Cardiac muscle cell (in vitro differentiated cells and primary cell): ENCODE results near the gene LINC01488. TPM values are rescaled to one million over a fixed set of nuclear protein-coding genes. Genes with fewer than 3 reads are reported as not detected.

Experiments used
- DNase-seq, 2 donors: peaks; one replicate each; pipeline versions ENCODE4 v3.0.0 to v3.0.0-alpha.2; 2010 to 2017; ENCODE audit warnings: low read depth in 1 of 2, low spot score in 1 of 2
- H3K27ac ChIP-seq: fragments of 200-600 bp; sonication (generic); 2 replicates; pipeline ENCODE4 v1.5.1; 2016
- H3K27me3 ChIP-seq: fragments of 200-600 bp; sonication (generic); 2 replicates; pipeline ENCODE4 v1.6.0; 2016; ENCODE audit warnings: control low read depth
- H3K36me3 ChIP-seq: fragments of 200-600 bp; sonication (generic); 2 replicates; pipeline ENCODE4 v1.5.1; 2016; ENCODE audit warnings: control low read depth
- H3K4me1 ChIP-seq: fragments of 200-600 bp; sonication (generic); 2 replicates; pipeline ENCODE4 v1.8.1; 2017; ENCODE audit warnings: low read depth, mild to moderate bottlenecking, mixed run types
- H3K4me3 ChIP-seq: fragments of 200-600 bp; sonication (generic); 2 replicates; pipeline ENCODE4 v1.5.1; 2016; ENCODE audit warnings: mild to moderate bottlenecking
- H3K9me3 ChIP-seq: fragments of 200-600 bp; sonication (generic); 2 replicates; pipeline ENCODE4 v1.5.1; 2017; ENCODE audit warnings: low read depth, mild to moderate bottlenecking, control low read depth
- CTCF ChIP-seq: IDR thresholded peaks from 2 replicates; pipeline ENCODE4 v1.5.1; 2012; ENCODE audit warnings: low read depth, mild to moderate bottlenecking, low read length
- polyA plus RNA-seq: library from polyadenylated mRNA; unstranded; fragments of >200 nt; fragmentation: Nextera tagmentation; extraction: Ambion mirVana; gene quantifications from 2 replicates; pipeline ENCODE4 v1.2.1, GENCODE V29; 2016
- total RNA-seq: library from RNA; depleted of rRNA; stranded (reverse); fragments of >200 nt; gene quantifications from 2 replicates; pipeline ENCODE4 v1.2.3, GENCODE V29; 2016

Gene LINC01488
- total and polyA plus RNA-seq, 2 experiments from 2014 or later, result 1.1 to 1.6 TPM

DNA sequence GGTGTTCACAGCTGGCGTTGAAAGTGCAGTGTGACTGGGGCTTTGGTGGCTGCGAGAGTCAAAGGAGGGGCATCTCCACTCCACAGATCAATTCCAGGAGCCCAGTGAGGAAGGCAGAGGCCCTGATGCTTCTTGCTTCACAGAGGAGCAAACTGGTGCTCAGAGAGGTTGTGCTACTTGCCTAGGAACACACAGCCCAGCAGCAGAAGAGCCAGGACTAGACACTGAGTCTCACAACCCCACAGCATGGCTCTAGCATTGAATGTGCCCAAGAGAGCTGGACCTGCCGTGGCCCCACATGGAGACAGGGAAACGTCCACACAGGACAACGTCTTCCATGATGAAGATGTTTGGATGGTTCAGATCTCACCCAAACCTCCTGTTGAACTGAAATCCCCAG is 33.3 kb downstream of the LINC01488 start:
- H3K27ac ChIP-seq, result no peak overlapping the region
- TF ChIP-seq CTCF, result no peak
- DNase-seq, result no peak
- no peaks in the 10 kb centered on the region for H3K36me3 ChIP-seq
- H3K9me3 ChIP-seq, result no peaks in the 10 kb centered on the region
- H3K27me3 ChIP-seq, result no peaks in the 10 kb centered on the region
- H3K4me1 ChIP-seq, result no peaks in the 10 kb centered on the region
- no peak overlapping the region for H3K4me3 ChIP-seq

- H3K4me1 ChIP-seq, result no peaks in the 10 kb centered on the region
- H3K4me3 ChIP-seq, result no peak overlapping the region
- no peak for TF ChIP-seq CTCF
- no peak overlapping the region for H3K27ac ChIP-seq
- no peaks in the 10 kb centered on the region for H3K27me3 ChIP-seq
- H3K9me3 ChIP-seq, result no peaks in the 10 kb centered on the region
- no peaks in the 10 kb centered on the region for H3K36me3 ChIP-seq
- no peak for DNase-seq
Measured at GRCh38 chr11:69515271-69516245, 34.1 kb downstream of the LINC01488 start.

- DNase-seq, result no peak
- Histone ChIP-seq H3K27me3 (no peaks in the 10 kb centered on the region), H3K4me3 (no peak overlapping the region), H3K9me3 (no peaks in the 10 kb centered on the region), H3K4me1 (no peaks in the 10 kb centered on the region), H3K27ac (no peak overlapping the region), H3K36me3 (no peaks in the 10 kb centered on the region)
- no peak for TF ChIP-seq CTCF
Measured at GRCh38 chr11:69516526-69516925, 35.1 kb downstream of the LINC01488 start.

DNA sequence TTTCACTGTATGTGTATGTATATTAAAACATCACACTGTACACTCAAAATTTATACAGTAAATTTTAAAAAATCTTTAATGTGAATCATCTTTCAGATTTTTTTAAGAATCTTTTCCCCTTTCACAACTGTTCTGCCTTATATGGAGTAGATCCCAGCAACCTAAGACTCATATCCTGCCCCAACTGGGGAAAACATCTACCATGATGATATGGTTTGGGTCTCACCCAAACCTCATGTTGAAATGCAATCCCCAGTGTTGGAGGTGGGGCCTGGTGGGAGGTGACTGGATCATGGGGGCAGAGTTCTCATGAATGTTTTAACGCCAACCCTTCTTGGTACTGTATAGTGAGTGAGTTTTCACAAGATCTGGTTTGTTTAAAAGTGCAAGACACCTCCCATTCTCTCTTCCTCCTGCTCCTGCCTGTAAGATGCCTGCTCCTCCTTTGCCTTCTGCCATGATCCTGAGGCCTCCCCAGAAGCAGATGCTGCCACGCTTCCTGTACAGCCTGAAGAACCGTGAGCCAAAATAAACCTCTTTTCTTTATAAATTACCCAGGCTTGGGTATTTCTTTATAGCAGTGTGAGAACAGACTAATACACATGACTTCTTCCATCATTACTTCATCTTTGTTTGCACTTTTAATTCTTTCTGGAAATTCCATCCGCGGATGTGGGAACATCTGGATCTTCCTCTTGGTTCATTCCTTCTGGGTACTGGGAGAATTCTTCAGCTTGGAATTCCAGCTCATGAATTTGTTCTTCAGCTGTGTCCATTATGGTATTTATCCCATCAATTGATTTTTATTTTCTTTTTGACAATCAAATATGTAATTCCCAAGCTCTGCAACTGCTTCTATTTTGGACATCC is 36.9 kb downstream of the LINC01488 start:
- Histone ChIP-seq H3K36me3 (no peaks in the 10 kb centered on the region), H3K27ac (no peak overlapping the region), H3K4me1 (no peaks in the 10 kb centered on the region), H3K9me3 (no peaks in the 10 kb centered on the region), H3K27me3 (no peaks in the 10 kb centered on the region), H3K4me3 (no peak overlapping the region)
- DNase-seq, result peak in 1 of 2 donors; percentile 94
- no peak for TF ChIP-seq CTCF

DNA sequence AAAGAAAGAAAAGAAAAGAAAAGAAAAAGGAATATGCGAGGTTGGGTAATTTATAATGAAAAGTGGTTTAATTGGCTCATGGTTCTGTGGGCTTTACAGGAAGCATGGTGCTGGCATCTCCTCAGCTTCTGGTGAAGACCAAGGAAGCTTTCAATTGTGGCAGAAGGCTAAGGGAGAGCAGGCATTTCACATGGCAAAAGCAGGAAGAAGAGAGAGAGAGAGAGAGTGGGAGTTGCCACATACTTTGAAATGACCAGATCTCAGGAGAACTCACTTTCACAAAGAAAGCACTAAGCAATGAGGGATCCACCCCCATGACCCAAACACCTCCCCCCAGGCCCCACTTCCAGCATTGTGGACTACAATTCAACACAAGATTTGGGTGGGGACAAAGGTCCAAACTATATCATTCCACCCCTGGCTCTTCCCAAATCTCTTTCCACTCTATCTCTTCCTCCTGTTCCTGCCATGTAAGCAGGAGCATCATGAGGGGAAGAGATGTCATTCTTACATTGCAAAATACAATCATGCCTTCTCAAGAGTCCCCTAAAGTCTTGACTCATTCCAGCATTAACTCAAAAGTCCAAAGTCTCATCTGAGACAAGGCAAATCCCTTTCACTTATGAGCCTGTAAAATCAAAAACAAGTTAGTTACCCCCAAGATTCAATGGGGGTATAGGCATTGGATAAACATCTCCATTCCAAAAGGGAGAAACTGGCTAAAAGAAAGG is 38.9 kb downstream of the LINC01488 start:
- Histone ChIP-seq H3K27me3 (no peaks in the 10 kb centered on the region), H3K9me3 (no peaks in the 10 kb centered on the region), H3K27ac (no peak overlapping the region), H3K4me3 (no peak overlapping the region), H3K36me3 (no peaks in the 10 kb centered on the region), H3K4me1 (no peaks in the 10 kb centered on the region)
- peak in 1 of 2 donors; percentile 37 for DNase-seq
- TF ChIP-seq CTCF, result no peak
